Esophagus muscularis mucosa (tissue), 4 donors: ENCODE data around the gene NRGN. TPM values are rescaled to one million over a fixed set of nuclear protein-coding genes. Genes with fewer than 3 reads are reported as not detected.

Experiments used
- DNase-seq: peaks from one replicate; pipeline ENCODE4 v3.0.0-alpha.2; 2017; ENCODE audit errors: extremely low spot score
- H3K27ac ChIP-seq, 4 donors: fragments of 200-600 bp; sonication (generic); replicated peaks in 1 of 4; 1 replicate in 3 of 4; 2 replicates in 1 of 4; pipeline ENCODE4 v1.5.1; 2016 to 2019; ENCODE audit warnings: mild to moderate bottlenecking in 1 of 4
- H3K27me3 ChIP-seq, 4 donors: fragments of 200-600 bp; sonication (generic); one replicate each; pipeline versions ENCODE4 v1.5.1 to v1.6.0; 2016 to 2019
- H3K36me3 ChIP-seq, 4 donors: fragments of 200-600 bp; sonication (generic); one replicate each; pipeline ENCODE4 v1.5.1; 2016 to 2019
- H3K4me1 ChIP-seq, 4 donors: fragments of 200-600 bp; sonication (generic); one replicate each; pipeline ENCODE4 v1.5.1; 2016 to 2019
- H3K4me3 ChIP-seq, 4 donors: fragments of 200-600 bp; sonication (generic); 1 replicate in 2 of 4; 2 replicates in 2 of 4; pipeline ENCODE4 v1.5.1; 2016 to 2019; ENCODE audit warnings: mild to moderate bottlenecking in 4 of 4, moderate library complexity in 1 of 4
- H3K9me3 ChIP-seq, 4 donors: fragments of 200-600 bp; sonication (generic); 1 replicate in 3 of 4; 2 replicates in 1 of 4; pipeline ENCODE4 v1.5.1; 2016 to 2019
- EP300 ChIP-seq: sonication (generic); formaldehyde crosslinking; IDR thresholded peaks from one replicate; pipeline ENCODE4 v1.6.1; 2017; ENCODE audit warnings: antibody characterized with exemption
- POLR2A ChIP-seq: fragments of 450-650 bp; IDR thresholded peaks from one replicate; pipeline ENCODE4 v1.6.1; 2017; ENCODE audit warnings: antibody characterized with exemption, moderate library complexity, mild to moderate bottlenecking, low read depth
- POLR2AphosphoS5 ChIP-seq, 2 donors: sonication (generic); formaldehyde crosslinking; IDR thresholded peaks; one replicate each; pipeline ENCODE4 v1.6.1; 2017; ENCODE audit warnings: antibody characterized with exemption in 2 of 2
- WGBS: methylation state at CpG from one replicate; pipeline ENCODE4 v1.1.5; 2018; 5-methylcytosine and 5-hydroxymethylcytosine counted together
- intact Hi-C: fragments of 100-400 bp; cut with DNase I; formaldehyde crosslinking; loops from one replicate; pipeline ENCODE4 v1.15.1; 2023
- total RNA-seq, 4 donors: library from RNA; depleted of rRNA; stranded (reverse); fragments of >200 nt; gene quantifications; one replicate each; pipeline versions ENCODE4 v1.1.0 to v1.2.1, GENCODE V29; 2016
- TF ChIP-seq, protein P1 (sequence below), 3 experiments: fragments of 200-600 bp in 2 of 3; fragments of 450-650 bp in 1 of 3; sonication (generic) in 2 of 3; IDR thresholded peaks; one replicate each; pipeline ENCODE4 v1.5.1; 2017 to 2019; ENCODE audit warnings: antibody characterized with exemption in 3 of 3, mild to moderate bottlenecking in 2 of 3, moderate library complexity in 1 of 3

The NRGN gene
- total RNA-seq, 4 donors from 2014 or later: 1.4 to 2.3 (median 1.6) TPM

DNA sequence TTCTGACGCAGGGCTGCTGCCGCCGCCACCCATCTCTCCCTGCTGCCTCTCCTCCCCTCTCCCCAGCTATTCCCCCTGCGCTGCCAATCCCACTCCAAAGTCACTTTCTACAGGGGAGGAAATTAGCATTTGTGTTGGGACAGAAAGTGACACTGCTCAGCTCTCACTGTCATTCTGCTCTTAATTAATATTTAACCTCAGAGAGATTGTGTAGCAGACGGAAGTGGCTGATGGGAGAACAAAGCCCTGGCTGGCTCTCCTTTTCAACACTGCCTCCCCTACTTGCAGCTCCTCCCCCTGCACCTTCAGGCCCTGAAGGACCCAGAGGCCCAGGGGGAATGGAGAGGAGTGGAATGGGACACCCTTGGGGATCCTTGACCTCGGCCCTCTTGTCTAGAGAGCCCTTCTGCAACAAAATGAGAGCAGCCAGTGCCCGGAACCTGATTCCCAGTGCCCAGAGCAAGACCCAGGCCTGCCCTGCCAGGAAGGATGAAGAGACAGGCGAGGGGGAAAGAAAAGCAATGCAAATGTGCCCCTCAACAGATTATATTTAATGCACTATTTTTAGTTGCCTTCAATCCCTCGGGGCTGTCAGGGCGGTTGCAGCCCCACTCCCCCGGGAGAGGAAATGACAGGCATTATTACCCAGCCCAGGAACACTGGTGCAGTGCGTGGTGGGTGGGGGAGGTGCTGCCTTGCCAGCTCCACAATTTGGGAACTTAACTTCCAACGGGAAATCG lies 14.6 kb upstream of the NRGN start:
- peaks cover 0 to 68% (median 0%) of the 10 kb centered on the region in 4 donors for H3K27me3 ChIP-seq

DNA sequence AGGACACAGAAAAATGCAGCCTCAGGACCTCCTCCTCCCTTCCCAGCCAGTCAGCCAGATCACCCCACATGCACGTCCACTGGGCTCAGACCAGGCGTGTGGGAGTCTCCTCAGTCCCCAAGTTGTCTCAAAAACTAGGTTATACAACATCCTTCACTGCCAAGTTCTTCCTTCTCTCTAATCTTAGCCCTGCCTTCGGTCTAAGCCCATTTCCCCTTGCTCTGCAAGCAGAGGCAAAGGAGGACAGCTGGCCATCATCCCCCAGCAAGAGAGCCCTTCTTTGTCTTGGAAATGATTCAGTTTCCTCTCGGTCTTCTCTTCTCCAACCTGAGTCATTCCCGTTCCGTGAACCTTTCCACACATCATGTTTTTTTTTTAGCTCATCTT lies 14.0 kb upstream of the NRGN start:
- DNase-seq: no peak
- WGBS: 21% methylated on average over 6 of the region's 6 CpGs
- TF ChIP-seq EP300: no peak
- TF ChIP-seq, protein P1, sequence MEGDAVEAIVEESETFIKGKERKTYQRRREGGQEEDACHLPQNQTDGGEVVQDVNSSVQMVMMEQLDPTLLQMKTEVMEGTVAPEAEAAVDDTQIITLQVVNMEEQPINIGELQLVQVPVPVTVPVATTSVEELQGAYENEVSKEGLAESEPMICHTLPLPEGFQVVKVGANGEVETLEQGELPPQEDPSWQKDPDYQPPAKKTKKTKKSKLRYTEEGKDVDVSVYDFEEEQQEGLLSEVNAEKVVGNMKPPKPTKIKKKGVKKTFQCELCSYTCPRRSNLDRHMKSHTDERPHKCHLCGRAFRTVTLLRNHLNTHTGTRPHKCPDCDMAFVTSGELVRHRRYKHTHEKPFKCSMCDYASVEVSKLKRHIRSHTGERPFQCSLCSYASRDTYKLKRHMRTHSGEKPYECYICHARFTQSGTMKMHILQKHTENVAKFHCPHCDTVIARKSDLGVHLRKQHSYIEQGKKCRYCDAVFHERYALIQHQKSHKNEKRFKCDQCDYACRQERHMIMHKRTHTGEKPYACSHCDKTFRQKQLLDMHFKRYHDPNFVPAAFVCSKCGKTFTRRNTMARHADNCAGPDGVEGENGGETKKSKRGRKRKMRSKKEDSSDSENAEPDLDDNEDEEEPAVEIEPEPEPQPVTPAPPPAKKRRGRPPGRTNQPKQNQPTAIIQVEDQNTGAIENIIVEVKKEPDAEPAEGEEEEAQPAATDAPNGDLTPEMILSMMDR (IDR thresholded peaks at IDR 0.05): no peak
- TF ChIP-seq POLR2A: no peak
- TF ChIP-seq POLR2AphosphoS5 (IDR thresholded peaks at IDR 0.05): no peak
- H3K27ac ChIP-seq: no peak overlapping the region
- no peak overlapping the region for H3K4me3 ChIP-seq
- peaks cover 0 to 62% (median 0%) of the 10 kb centered on the region in 4 donors for H3K27me3 ChIP-seq
- intact Hi-C loops: no loop called here
- H3K9me3 ChIP-seq: no peaks in the 10 kb centered on the region
- peaks cover 0 to 17% (median 10%) of the 10 kb centered on the region in 4 donors for H3K4me1 ChIP-seq
- no peaks in the 10 kb centered on the region for H3K36me3 ChIP-seq

More for the DNA sequence above, 14.6 kb upstream of the NRGN start:
- intact Hi-C loops: no loop called here
- 31% methylated on average over 14 of the region's 14 CpGs for WGBS
- Histone ChIP-seq H3K9me3 (no peaks in the 10 kb centered on the region), H3K4me1 (peaks cover 0 to 17% (median 10%) of the 10 kb centered on the region in 4 donors), H3K4me3 (no peak overlapping the region), H3K27ac (no peak overlapping the region), H3K36me3 (no peaks in the 10 kb centered on the region)
- no peak for TF ChIP-seq POLR2A
- TF ChIP-seq, protein P1 (IDR thresholded peaks at IDR 0.05): no peak
- no peak for DNase-seq

DNA sequence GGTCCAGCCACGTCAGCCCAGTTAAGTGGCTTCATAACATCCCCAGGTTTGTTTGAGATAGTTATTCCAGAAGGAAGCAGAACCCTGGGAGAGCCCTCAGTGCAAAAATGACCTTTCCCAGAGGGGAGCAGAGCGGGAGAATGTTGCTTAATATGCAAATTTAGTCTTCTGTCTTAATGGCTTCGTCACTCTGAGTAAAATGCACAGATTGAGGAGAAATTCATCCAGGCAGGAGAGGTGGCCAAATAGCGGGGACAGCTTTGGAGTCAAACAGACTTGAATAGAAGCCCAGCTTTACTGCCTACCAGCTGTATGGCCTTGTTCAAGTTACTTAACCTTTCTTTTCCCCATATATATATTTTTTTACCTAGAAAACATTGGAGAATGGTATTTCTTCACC lies 12.3 kb upstream of the NRGN start:
- Histone ChIP-seq H3K27me3 (peaks cover 0 to 44% (median 0%) of the 10 kb centered on the region in 4 donors), H3K36me3 (no peaks in the 10 kb centered on the region), H3K9me3 (no peaks in the 10 kb centered on the region), H3K4me1 (peaks cover 0 to 17% (median 10%) of the 10 kb centered on the region in 4 donors), H3K27ac (no peak overlapping the region), H3K4me3 (no peak overlapping the region)
- intact Hi-C loops: no loop called here
- no peak for DNase-seq
- TF ChIP-seq POLR2AphosphoS5 (IDR thresholded peaks at IDR 0.05) (no peak), EP300 (no peak), POLR2A (no peak)
- TF ChIP-seq, protein P1 (IDR thresholded peaks at IDR 0.05): no peak
- WGBS: 82% methylated on average over 4 of the region's 4 CpGs

GRCh38 chr11:124728134-124728533 lies 11.6 kb upstream of the NRGN start:
- Histone ChIP-seq H3K27ac (no peak overlapping the region), H3K4me1 (peaks cover 0 to 17% (median 10%) of the 10 kb centered on the region in 4 donors), H3K36me3 (no peaks in the 10 kb centered on the region), H3K27me3 (peaks cover 0 to 38% (median 0%) of the 10 kb centered on the region in 4 donors), H3K4me3 (no peak overlapping the region), H3K9me3 (no peaks in the 10 kb centered on the region)
- WGBS: 82% methylated on average over 2 of the region's 2 CpGs
- TF ChIP-seq POLR2AphosphoS5 (IDR thresholded peaks at IDR 0.05) (no peak), EP300 (no peak)
- TF ChIP-seq, protein P1 (IDR thresholded peaks at IDR 0.05): no peak
- intact Hi-C loops: no loop called here
- DNase-seq: no peak
